ENCODE measurements around the gene FNIP1.
"Not testable (repeated sequence)": the region's sequence is repeated elsewhere in the genome, so short reads cannot be mapped to it uniquely, and the experiment has no call there.

FNIP1 gene

GRCh38 chr5:131613423-131613822 is 183.4 kb downstream of the FNIP1 start:
- Histone ChIP-seq H3K9me3 (ENCODE audit: insufficient read depth, low read depth, low read length) (no peaks in the 10 kb centered on the region), H3K36me3 (ENCODE audit: insufficient read depth, low read depth, low read length) (no peaks in the 10 kb centered on the region)

GRCh38 chr5:131611064-131611381 is 185.8 kb downstream of the FNIP1 start:
- no peaks in the 10 kb centered on the region for H3K9me3 ChIP-seq (ENCODE audit: insufficient read depth, low read depth, low read length)
- peaks cover 20% of the 10 kb centered on the region for H3K4me1 ChIP-seq (ENCODE audit: insufficient read depth, low read length)
- H3K36me3 ChIP-seq (ENCODE audit: insufficient read depth, low read depth, low read length), result no peaks in the 10 kb centered on the region
- H3K4me3 ChIP-seq (ENCODE audit: low read length), result no peak overlapping the region
- H3K27me3 ChIP-seq (ENCODE audit: insufficient read depth, low read length), result no peaks in the 10 kb centered on the region
- no peak overlapping the region for H3K27ac ChIP-seq (ENCODE audit: low read length)
- H3K9ac ChIP-seq (ENCODE audit: low read depth, low read length), result no peak overlapping the region

More at GRCh38 chr5:131613423-131613822, 183.4 kb downstream of the FNIP1 start:
- Histone ChIP-seq H3K27ac (ENCODE audit: low read length) (no peak overlapping the region), H3K27me3 (ENCODE audit: insufficient read depth, low read length) (no peaks in the 10 kb centered on the region), H3K4me1 (ENCODE audit: insufficient read depth, low read length) (peaks cover 11% of the 10 kb centered on the region), H3K9ac (ENCODE audit: low read depth, low read length) (no peak overlapping the region), H3K4me3 (ENCODE audit: low read length) (no peak overlapping the region)

GRCh38 chr5:131610198-131611063 is 186.4 kb downstream of the FNIP1 start:
- H3K4me1 ChIP-seq (ENCODE audit: insufficient read depth, low read length), result peaks cover 20% of the 10 kb centered on the region
- no peak overlapping the region for H3K4me3 ChIP-seq (ENCODE audit: low read length)
- no peaks in the 10 kb centered on the region for H3K36me3 ChIP-seq (ENCODE audit: insufficient read depth, low read depth, low read length)
- H3K27me3 ChIP-seq (ENCODE audit: insufficient read depth, low read length), result no peaks in the 10 kb centered on the region
- no peak overlapping the region for H3K9ac ChIP-seq (ENCODE audit: low read depth, low read length)
- H3K27ac ChIP-seq (ENCODE audit: low read length), result no peak overlapping the region
- no peaks in the 10 kb centered on the region for H3K9me3 ChIP-seq (ENCODE audit: insufficient read depth, low read depth, low read length)

DNA sequence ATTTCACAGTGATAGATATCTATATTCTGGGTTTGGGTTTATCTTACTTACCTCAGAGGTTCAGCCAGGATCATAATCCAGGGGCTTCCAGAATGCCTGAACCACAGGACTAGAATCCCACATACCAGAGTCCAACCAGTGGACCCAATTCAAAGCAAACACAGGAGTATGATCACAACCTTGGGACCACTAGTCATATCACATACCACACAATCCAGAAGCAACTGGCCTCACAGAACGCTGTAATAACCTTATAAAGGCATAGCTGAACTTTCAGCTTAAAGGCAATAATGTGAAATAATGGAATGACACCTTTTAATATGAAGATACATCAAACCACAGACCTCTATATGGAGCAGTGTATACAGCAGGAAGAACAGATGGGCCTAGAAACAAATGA is 187.0 kb downstream of the FNIP1 start:
- Histone ChIP-seq H3K4me3 (ENCODE audit: low read length) (no peak overlapping the region), H3K36me3 (ENCODE audit: insufficient read depth, low read depth, low read length) (no peaks in the 10 kb centered on the region), H3K27ac (ENCODE audit: low read length) (no peak overlapping the region), H3K4me1 (ENCODE audit: insufficient read depth, low read length) (peaks cover 16% of the 10 kb centered on the region), H3K27me3 (ENCODE audit: insufficient read depth, low read length) (no peaks in the 10 kb centered on the region), H3K9me3 (ENCODE audit: insufficient read depth, low read depth, low read length) (no peaks in the 10 kb centered on the region), H3K9ac (ENCODE audit: low read depth, low read length) (no peak overlapping the region)

DNA sequence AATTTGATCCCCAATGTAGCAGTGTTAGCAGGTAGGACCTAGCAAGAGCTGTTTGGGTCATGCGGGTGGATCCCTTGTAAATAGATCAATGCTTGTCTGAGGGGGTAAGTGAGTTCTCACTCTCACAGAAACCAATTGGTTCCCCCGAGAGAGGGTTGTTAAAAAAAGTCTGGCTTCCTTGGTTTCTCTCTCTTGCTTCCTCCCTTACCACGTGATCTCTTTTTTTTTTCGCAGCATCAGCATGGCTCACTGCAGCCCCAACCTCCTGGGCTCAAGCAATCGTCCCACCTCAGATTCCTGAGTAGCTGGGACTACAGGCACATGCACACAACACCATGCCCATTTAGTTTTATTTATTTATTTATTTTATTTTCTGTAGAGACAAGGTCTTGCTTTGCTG is 188.2 kb downstream of the FNIP1 start:
- Histone ChIP-seq H3K9ac (ENCODE audit: low read depth, low read length) (no peak overlapping the region), H3K9me3 (ENCODE audit: insufficient read depth, low read depth, low read length) (no peaks in the 10 kb centered on the region), H3K36me3 (ENCODE audit: insufficient read depth, low read depth, low read length) (no peaks in the 10 kb centered on the region), H3K27ac (ENCODE audit: low read length) (no peak overlapping the region), H3K4me3 (ENCODE audit: low read length) (no peak overlapping the region), H3K27me3 (ENCODE audit: insufficient read depth, low read length) (no peaks in the 10 kb centered on the region), H3K4me1 (ENCODE audit: insufficient read depth, low read length) (peaks cover 16% of the 10 kb centered on the region)

- no peak overlapping the region for H3K27ac ChIP-seq (ENCODE audit: low read length)
- H3K4me3 ChIP-seq (ENCODE audit: low read length), result no peak overlapping the region
- no peaks in the 10 kb centered on the region for H3K27me3 ChIP-seq (ENCODE audit: insufficient read depth, low read length)
- H3K9ac ChIP-seq (ENCODE audit: low read depth, low read length), result no peak overlapping the region
- peaks cover under 1% of the 10 kb centered on the region for H3K36me3 ChIP-seq (ENCODE audit: insufficient read depth, low read depth, low read length)
- H3K9me3 ChIP-seq (ENCODE audit: insufficient read depth, low read depth, low read length), result no peaks in the 10 kb centered on the region
- H3K4me1 ChIP-seq (ENCODE audit: insufficient read depth, low read length), result peaks cover 16% of the 10 kb centered on the region
Observed at GRCh38 chr5:131607903-131608540, 188.8 kb downstream of the FNIP1 start.

DNA sequence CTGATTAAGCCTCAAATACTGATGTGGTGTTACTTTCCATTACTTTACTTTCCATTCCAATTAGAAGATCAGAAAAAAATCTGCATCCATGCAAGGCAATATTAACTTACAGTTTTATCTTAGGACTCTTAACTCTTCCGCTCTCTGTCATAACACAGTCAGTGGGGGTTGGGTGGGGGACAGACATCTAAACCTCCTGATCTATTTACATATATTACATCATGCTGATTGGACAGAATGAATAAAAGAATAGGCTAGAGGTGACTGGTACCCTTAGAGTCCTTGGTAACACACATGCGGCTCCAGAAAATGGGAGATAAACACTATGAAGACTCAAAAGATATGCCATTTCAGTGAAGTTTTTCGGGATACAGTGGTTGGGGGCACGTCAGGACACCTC is 189.4 kb downstream of the FNIP1 start:
- Histone ChIP-seq H3K9ac (ENCODE audit: low read depth, low read length) (no peak overlapping the region), H3K4me1 (ENCODE audit: insufficient read depth, low read length) (peaks cover 16% of the 10 kb centered on the region), H3K27ac (ENCODE audit: low read length) (no peak overlapping the region), H3K4me3 (ENCODE audit: low read length) (no peak overlapping the region), H3K27me3 (ENCODE audit: insufficient read depth, low read length) (no peaks in the 10 kb centered on the region), H3K36me3 (ENCODE audit: insufficient read depth, low read depth, low read length) (peaks cover 7% of the 10 kb centered on the region), H3K9me3 (ENCODE audit: insufficient read depth, low read depth, low read length) (no peaks in the 10 kb centered on the region)

DNA sequence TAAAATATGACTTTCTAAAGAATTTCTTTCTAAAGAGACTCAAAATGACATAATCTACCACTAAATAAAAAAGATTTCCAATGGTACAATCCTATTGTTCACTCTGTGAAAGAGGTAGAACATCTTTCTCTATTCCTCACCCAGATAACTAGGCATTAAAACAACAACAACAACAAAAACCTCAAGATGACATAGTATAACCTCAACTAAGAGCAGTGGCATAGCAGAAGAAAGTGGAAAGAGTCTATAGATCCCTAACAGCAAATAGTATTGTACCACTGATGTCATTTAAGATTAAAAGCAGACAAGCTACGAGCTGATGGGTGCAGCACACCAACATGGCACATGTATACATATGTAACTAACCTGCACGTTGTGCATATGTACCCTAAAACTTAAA is 191.7 kb downstream of the FNIP1 start:
- H3K27me3 ChIP-seq (ENCODE audit: insufficient read depth, low read length), result no peaks in the 10 kb centered on the region
- H3K27ac ChIP-seq (ENCODE audit: low read length), result no peak overlapping the region
- peaks cover 7% of the 10 kb centered on the region for H3K36me3 ChIP-seq (ENCODE audit: insufficient read depth, low read depth, low read length)
- H3K9me3 ChIP-seq (ENCODE audit: insufficient read depth, low read depth, low read length), result no peaks in the 10 kb centered on the region
- peaks cover 9% of the 10 kb centered on the region; the same call in 1 of the 2 replicates for H3K4me1 ChIP-seq (ENCODE audit: insufficient read depth, low read length)
- no peak overlapping the region for H3K4me3 ChIP-seq (ENCODE audit: low read length)
- no peak overlapping the region for H3K9ac ChIP-seq (ENCODE audit: low read depth, low read length)

DNA sequence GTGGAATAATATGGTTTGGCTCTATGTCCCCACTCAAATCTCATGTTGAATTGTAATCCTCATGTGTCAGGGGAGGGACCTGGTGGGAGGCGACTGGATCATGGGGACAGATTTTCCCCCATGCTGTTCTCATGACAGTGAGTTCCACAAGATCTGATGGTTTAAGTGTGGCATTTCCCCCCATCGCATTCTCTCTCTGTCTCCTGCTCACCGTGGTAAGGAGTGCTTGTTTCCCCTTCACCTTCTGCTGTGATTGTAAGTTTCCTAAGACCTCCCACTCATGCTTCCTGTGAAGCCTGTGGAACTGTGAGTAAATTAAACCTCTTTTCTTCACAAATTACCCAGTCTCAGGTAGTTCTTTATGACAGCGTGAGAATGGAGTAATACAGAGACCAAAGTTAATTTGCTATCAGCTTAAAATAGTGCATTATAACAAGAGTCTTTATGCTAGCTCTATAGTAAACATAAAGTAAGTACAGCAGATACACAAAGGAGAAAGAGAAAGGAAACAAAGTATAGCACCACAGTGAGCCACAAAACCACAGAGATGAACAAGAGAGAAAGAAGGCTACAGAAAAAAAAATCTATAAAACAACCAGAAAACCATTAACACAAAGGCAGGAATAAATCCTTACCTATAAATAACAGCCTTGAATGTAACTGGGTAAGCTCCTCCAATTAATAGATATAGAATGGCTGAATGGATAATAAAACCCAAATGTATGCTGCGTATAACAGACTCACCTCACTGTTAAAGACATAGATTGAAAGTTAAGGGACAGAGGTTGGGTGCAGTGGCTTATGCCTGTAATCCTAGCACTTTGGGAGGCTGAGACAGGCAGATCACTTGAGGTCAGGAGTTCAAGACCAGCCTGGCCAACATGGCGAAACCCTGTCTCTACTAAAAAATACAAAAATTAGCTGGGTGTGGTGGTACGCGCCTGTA is 201.5 kb downstream of the FNIP1 start:
- Histone ChIP-seq H3K27ac (ENCODE audit: low read length) (no peak overlapping the region), H3K9me3 (ENCODE audit: insufficient read depth, low read depth, low read length) (peaks cover 5% of the 10 kb centered on the region; the same call in 1 of the 2 replicates), H3K4me3 (ENCODE audit: low read length) (no peak overlapping the region), H3K4me1 (ENCODE audit: insufficient read depth, low read length) (no peaks in the 10 kb centered on the region), H3K27me3 (ENCODE audit: insufficient read depth, low read length) (no peaks in the 10 kb centered on the region), H3K36me3 (ENCODE audit: insufficient read depth, low read depth, low read length) (peaks cover 6% of the 10 kb centered on the region), H3K9ac (ENCODE audit: low read depth, low read length) (no peak overlapping the region)

- peaks cover 5% of the 10 kb centered on the region; the same call in 1 of the 2 replicates for H3K9me3 ChIP-seq (ENCODE audit: insufficient read depth, low read depth, low read length)
- no peak overlapping the region for H3K4me3 ChIP-seq (ENCODE audit: low read length)
- H3K9ac ChIP-seq (ENCODE audit: low read depth, low read length), result no peak overlapping the region
- H3K4me1 ChIP-seq (ENCODE audit: insufficient read depth, low read length), result 0 out of 2 replicates have a peak, but pooled peaks cover 2% of the 10 kb centered on the region
- peaks cover 6% of the 10 kb centered on the region for H3K36me3 ChIP-seq (ENCODE audit: insufficient read depth, low read depth, low read length)
- no peak overlapping the region for H3K27ac ChIP-seq (ENCODE audit: low read length)
- H3K27me3 ChIP-seq (ENCODE audit: insufficient read depth, low read length), result no peaks in the 10 kb centered on the region
Observed at GRCh38 chr5:131593921-131594320, 202.9 kb downstream of the FNIP1 start.

DNA sequence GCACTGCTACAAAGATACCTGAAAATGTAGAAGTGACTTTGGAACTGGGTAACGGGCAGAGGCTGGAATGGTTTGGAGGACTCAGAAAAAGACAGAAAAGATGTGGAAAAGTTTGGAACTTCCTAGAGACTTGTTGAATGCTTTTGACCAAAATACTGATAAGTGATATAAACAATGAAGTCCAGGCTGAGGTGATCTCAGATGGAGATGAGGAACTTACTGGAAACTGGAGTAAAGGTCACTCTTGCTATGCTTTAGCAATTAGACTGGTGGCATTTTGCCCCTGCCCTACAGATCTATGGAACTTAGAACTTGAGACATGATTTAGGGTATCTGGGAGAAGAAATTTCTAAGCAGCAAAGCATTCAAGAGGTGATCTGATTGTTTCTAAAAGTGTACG is 203.4 kb downstream of the FNIP1 start:
- H3K9me3 ChIP-seq (ENCODE audit: insufficient read depth, low read depth, low read length); H3K27ac ChIP-seq (ENCODE audit: low read length); H3K36me3 ChIP-seq (ENCODE audit: insufficient read depth, low read depth, low read length); H3K4me3 ChIP-seq (ENCODE audit: low read length); H3K4me1 ChIP-seq (ENCODE audit: insufficient read depth, low read length); H3K27me3 ChIP-seq (ENCODE audit: insufficient read depth, low read length); H3K9ac ChIP-seq (ENCODE audit: low read depth, low read length): not testable (repeated sequence)
